Subcutaneous abdominal adipose tissue (tissue), 5 donors: ENCODE measurements around the gene OR8D2.
A peak's percentile ranks its signal among the peaks of the same experiment; 100 is the strongest.

Experiments used
- H3K27ac ChIP-seq: one replicate; pipeline ENCODE4 v1.7.0; 2013; ENCODE audit warnings: low read depth, mild to moderate bottlenecking, inconsistent platforms, low read length, moderate library complexity
- H3K27me3 ChIP-seq, 5 donors: one replicate each; pipeline ENCODE4 v1.7.0; 2013; ENCODE audit warnings: low read length in 5 of 5, inconsistent platforms in 1 of 5; ENCODE audit not compliant: control insufficient read depth in 5 of 5, insufficient read depth in 4 of 5
- H3K36me3 ChIP-seq, 5 donors: one replicate each; pipeline ENCODE4 v1.7.0; 2013; ENCODE audit warnings: low read length in 5 of 5; ENCODE audit not compliant: control insufficient read depth in 5 of 5, insufficient read depth in 5 of 5
- H3K4me1 ChIP-seq, 5 donors: one replicate each; pipeline ENCODE4 v1.7.0; 2013; ENCODE audit warnings: low read length in 5 of 5, mild to moderate bottlenecking in 3 of 5, moderate library complexity in 1 of 5; ENCODE audit not compliant: control insufficient read depth in 5 of 5, insufficient read depth in 5 of 5
- H3K4me3 ChIP-seq, 5 donors: one replicate each; pipeline ENCODE4 v1.7.0; 2013; ENCODE audit warnings: low read length in 5 of 5, low read depth in 1 of 5
- H3K9ac ChIP-seq, 5 donors: one replicate each; pipeline ENCODE4 v1.7.0; 2013; ENCODE audit warnings: low read length in 5 of 5, mild to moderate bottlenecking in 4 of 5, moderate library complexity in 3 of 5
- H3K9me3 ChIP-seq, 5 donors: one replicate each; pipeline ENCODE4 v1.7.0; 2013; ENCODE audit warnings: low read length in 5 of 5; ENCODE audit not compliant: control insufficient read depth in 5 of 5
- donor health status: healthy.
- donor health status: healthy.
- donor health status: healthy.
- donor health status: healthy.
- donor health status: healthy.

OR8D2 gene

DNA sequence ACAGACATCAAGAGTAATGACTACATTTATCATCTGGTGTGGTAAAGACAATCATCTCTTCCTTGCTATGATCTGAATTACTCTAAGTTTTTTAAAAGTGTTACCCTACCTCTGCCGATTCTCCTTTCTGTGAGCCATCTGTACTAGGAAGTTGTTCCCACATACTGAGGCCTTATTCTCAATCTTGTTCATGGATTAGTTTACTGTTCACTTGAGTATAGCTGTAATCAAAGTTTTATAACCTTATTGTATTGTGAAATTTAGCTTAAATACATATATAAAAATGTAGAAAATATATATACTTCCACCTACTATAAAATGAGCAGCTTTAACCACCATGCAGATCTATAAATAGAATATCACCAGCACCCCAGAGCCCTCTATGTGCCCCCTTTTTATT lies 2.4 kb upstream of the OR8D2 start:
- H3K36me3 ChIP-seq: no peaks in the 10 kb centered on the region
- no peaks in the 10 kb centered on the region for H3K9me3 ChIP-seq
- no peak overlapping the region for H3K4me3 ChIP-seq
- H3K9ac ChIP-seq: no peak overlapping the region
- no peak overlapping the region for H3K27ac ChIP-seq
- no peaks in the 10 kb centered on the region for H3K4me1 ChIP-seq
- peaks cover 0 to 5% (median 0%) of the 10 kb centered on the region in 5 donors for H3K27me3 ChIP-seq

DNA sequence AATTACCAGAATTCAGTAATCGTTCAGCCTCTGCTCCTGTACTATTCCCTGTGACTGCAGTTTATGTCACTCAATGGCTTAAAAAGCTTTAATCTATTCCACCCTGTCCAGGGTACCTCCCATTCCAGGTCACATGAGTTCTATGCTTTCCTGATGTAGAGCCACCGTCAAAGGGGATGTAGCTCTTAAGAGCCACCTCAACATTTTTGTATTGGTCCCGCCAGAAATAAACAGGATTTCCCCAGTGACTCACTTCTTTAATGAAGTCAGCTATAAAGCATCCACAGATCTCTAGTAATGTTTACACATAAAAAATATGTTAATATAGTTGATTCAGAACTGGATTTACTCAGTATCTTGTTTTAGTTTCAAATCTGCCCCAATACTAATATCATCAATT lies 4.9 kb downstream of the OR8D2 start:
- Histone ChIP-seq H3K4me1 (no peaks in the 10 kb centered on the region), H3K4me3 (no peak overlapping the region)

DNA sequence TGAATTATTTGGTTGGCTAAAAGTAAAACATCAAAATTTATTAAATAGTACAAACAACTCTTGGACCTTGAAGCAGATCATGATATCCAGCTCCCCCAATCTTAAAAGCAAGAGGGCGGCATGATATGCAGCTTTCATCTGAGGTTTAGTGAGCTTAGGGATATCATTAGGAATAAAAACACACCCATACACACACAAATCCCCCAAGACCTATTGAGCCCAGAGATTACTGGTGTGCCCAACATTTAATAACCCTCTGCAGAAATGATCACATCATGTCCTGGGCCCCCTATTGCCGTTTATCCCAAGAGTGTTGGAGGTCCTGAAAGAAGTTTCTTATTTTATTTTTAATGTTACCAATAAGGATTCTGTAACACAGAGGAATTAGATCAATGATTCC lies 6.1 kb downstream of the OR8D2 start, which contains the start of gene OR8D1:
TSS of gene OR8D1 (minus strand) at position 101 of the 400 bp plus-strand sequence. CDS start 3,183 bp downstream, outside the sequence.
- H3K9ac ChIP-seq: no peak within 1 kb of the TSS
- no peaks in the 10 kb centered on the region for H3K27me3 ChIP-seq
- no peaks in the 10 kb centered on the region for H3K36me3 ChIP-seq
- no peak within 1 kb of the TSS for H3K27ac ChIP-seq
- no peaks in the 10 kb centered on the region for H3K9me3 ChIP-seq
- H3K4me3 ChIP-seq: no peak within 1 kb of the TSS
- no peaks in the 10 kb centered on the region for H3K4me1 ChIP-seq

More for the DNA sequence above, 4.9 kb downstream of the OR8D2 start:
- Histone ChIP-seq H3K9ac (no peak overlapping the region), H3K27ac (no peak overlapping the region), H3K27me3 (no peaks in the 10 kb centered on the region), H3K9me3 (no peaks in the 10 kb centered on the region), H3K36me3 (no peaks in the 10 kb centered on the region)

DNA sequence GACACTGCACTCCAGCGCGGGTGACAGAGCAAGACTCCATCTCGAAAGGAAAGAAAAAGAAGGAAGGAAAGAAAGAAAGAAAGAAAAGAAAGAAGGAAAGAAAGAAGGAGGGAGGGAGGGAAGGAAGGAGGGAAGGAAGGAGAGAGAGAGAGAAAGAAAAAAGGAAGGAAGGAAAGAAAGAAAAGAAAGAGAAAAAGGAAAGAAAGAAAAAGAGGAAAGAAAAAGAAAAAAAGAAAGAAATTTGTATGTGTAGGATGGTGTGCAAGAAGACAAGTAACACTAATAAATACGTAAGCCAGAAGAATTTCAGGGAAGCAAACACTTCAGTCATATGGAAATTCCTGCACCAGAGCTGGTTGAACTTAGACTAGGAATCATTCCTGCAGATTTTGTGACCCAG lies 6.9 kb downstream of the OR8D2 start:
- Histone ChIP-seq H3K36me3 (no peaks in the 10 kb centered on the region), H3K9ac (no peak overlapping the region), H3K4me1 (no peaks in the 10 kb centered on the region), H3K27me3 (no peaks in the 10 kb centered on the region), H3K4me3 (no peak overlapping the region), H3K9me3 (no peaks in the 10 kb centered on the region), H3K27ac (no peak overlapping the region)

DNA sequence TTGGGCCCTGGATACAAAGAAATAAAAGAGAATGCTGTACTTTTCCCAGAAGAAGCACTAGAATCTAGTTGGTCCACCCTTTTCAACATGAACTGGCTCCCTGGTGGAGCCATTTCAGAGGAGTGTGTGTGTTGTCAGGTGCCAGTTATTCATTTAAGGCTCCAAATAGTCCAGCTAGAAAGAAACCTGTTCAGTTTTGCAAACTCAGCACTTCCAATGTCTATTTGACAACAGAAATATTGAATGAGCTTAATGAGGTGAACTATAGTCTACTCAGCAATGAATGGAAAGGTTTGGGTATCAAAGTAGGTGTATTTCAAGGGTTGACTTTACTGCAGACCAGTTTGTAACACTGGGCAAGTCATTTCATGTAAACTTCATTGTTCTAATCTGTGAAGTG lies 8.3 kb downstream of the OR8D2 start:
- Histone ChIP-seq H3K27me3 (no peaks in the 10 kb centered on the region), H3K9me3 (no peaks in the 10 kb centered on the region), H3K36me3 (no peaks in the 10 kb centered on the region), H3K4me3 (no peak overlapping the region), H3K4me1 (no peaks in the 10 kb centered on the region), H3K27ac (no peak overlapping the region), H3K9ac (no peak overlapping the region)

DNA sequence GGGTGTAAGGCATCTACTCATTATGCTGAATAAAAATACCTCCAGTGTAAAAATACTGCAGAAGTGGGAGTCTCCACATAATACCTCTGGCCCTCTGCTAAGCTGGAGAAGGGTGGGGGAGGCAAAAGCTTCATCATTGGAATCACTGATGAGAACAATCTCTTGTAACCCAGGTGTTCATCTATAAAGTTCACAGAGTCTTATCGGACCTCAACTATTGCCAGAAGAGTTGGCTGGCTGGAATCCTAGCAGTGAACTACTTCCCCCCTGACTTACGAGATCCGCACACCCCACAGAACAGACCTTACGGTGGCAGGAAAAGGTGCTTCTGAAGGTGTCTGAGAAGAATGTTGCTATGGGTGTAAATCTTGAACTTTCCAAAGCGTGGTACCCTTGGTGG lies 8.7 kb downstream of the OR8D2 start:
- no peak overlapping the region for H3K4me3 ChIP-seq
- no peaks in the 10 kb centered on the region for H3K36me3 ChIP-seq
- no peaks in the 10 kb centered on the region for H3K9me3 ChIP-seq
- no peak overlapping the region for H3K27ac ChIP-seq
- H3K9ac ChIP-seq: no peak overlapping the region
- no peaks in the 10 kb centered on the region for H3K27me3 ChIP-seq
- no peaks in the 10 kb centered on the region for H3K4me1 ChIP-seq

DNA sequence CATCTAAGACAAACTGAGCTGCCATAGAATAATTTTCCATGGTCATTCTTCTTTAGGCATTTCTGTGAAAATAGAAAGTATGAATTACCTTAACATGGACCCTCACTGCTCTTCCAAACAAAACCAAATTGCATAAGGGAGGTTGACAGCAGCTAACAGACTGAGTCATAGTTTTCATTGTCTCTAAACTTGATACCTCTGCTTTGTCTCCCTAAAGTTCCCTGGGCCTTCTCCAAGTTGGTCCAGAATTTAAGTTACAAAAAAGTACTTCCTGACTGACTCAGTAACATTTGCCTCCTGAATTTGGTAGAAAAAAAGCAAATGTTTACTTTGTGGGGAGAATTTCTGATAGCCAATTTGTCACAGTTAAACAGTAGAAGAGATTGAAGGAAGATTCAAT lies 9.3 kb downstream of the OR8D2 start:
- H3K27me3 ChIP-seq: no peaks in the 10 kb centered on the region
- H3K9me3 ChIP-seq: no peaks in the 10 kb centered on the region
- H3K36me3 ChIP-seq: no peaks in the 10 kb centered on the region
- H3K9ac ChIP-seq: no peak overlapping the region
- H3K4me3 ChIP-seq: no peak overlapping the region
- H3K27ac ChIP-seq: no peak overlapping the region
- no peaks in the 10 kb centered on the region for H3K4me1 ChIP-seq

DNA sequence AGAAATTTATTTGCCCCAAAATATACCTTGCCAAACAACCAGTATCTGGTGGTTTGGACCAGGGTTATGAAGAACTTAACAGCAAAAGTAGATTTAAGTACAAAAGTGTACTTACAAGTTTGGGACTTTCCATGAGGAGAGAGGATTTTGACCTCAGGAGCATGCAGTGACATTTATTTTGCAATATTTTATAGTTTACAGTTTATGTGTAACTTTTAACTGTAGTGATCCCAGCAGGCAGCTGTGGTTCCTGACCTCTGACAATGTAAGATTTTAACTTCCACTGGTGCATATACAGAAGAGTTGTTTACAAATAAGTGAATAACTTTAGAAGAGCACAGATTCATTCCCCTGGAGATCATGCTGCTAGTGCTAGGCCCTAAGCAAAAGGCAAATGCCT lies 12.9 kb downstream of the OR8D2 start:
- no peaks in the 10 kb centered on the region for H3K27me3 ChIP-seq
- H3K36me3 ChIP-seq: no peaks in the 10 kb centered on the region
- H3K4me1 ChIP-seq: peaks cover 0 to 3% (median 0%) of the 10 kb centered on the region in 5 donors
- H3K4me3 ChIP-seq: no peak overlapping the region
- no peaks in the 10 kb centered on the region for H3K9me3 ChIP-seq
- no peak overlapping the region for H3K9ac ChIP-seq
- H3K27ac ChIP-seq: no peak overlapping the region

DNA sequence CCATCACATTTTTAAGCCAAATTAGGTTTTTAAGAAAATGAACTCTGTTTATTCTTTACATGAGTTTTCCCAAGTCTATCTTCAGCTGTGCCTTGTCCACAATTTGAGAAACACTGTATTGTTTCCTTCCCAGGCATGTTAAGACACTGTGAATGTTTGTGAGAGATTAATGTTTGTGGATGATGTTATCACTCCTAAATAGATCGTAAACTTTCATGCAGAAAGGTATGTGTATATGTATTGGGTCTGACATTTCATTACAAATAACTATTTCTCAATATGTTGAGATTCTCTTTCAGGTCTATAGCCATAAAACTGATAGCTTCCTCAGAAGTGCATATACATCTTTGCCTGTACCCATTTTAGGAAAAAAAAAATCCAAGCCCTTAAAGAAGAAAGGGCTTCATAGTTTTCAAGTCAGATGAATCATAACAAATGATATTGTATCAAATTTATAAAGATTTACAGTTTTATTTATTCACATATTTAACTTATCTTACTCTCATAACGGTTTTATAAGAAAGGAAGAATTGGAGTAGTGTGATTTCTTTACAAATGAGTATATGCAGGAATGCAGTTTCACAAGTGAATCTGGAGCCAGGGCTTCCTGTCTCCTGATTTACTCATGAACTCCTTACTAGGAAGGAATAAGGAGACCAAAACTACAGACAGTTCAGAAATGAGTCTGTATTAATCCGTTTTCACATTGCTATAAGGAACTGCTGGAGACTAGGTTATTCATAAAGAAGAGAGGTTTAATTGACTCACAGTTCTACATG lies 17.5 kb downstream of the OR8D2 start:
- Histone ChIP-seq H3K36me3 (no peaks in the 10 kb centered on the region), H3K9me3 (no peaks in the 10 kb centered on the region), H3K4me1 (peaks cover 0 to 12% (median 8%) of the 10 kb centered on the region in 5 donors), H3K4me3 (no peak overlapping the region), H3K27me3 (no peaks in the 10 kb centered on the region), H3K27ac (no peak overlapping the region), H3K9ac (no peak overlapping the region)

DNA sequence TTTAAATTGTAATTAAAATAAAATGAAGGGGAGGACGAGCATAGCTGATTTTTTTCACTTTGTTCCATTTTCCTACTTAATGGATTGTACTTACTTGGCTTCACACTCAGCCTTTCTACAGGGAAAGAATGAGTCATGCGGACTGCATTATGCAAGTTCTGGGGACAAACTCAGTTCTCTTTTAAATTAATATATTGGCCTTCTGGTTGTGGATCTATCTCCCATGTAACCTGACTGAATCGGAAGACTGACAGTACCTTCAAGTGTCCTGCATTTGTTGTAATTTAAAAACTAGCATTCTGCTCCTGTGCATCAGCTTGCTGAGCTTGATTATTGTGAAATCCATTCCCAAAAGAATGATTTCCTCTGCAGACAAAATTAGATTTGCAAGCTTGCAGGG lies 18.4 kb downstream of the OR8D2 start:
- Histone ChIP-seq H3K9ac (no peak overlapping the region), H3K4me3 (no peak overlapping the region), H3K4me1 (peaks cover 0 to 12% (median 8%) of the 10 kb centered on the region in 5 donors), H3K27me3 (no peaks in the 10 kb centered on the region), H3K9me3 (no peaks in the 10 kb centered on the region), H3K36me3 (no peaks in the 10 kb centered on the region), H3K27ac (peak overlapping the region; percentile 38)
